Measurements from ENCODE around the gene YIPF1.
"Not testable (repeated sequence)": the region's sequence is repeated elsewhere in the genome, so short reads cannot be mapped to it uniquely, and the experiment has no call there.

YIPF1 gene

GRCh38 chr1:53894644-53895043 is 5.0 kb upstream of the YIPF1 start:
- DNase-seq = no peak

DNA sequence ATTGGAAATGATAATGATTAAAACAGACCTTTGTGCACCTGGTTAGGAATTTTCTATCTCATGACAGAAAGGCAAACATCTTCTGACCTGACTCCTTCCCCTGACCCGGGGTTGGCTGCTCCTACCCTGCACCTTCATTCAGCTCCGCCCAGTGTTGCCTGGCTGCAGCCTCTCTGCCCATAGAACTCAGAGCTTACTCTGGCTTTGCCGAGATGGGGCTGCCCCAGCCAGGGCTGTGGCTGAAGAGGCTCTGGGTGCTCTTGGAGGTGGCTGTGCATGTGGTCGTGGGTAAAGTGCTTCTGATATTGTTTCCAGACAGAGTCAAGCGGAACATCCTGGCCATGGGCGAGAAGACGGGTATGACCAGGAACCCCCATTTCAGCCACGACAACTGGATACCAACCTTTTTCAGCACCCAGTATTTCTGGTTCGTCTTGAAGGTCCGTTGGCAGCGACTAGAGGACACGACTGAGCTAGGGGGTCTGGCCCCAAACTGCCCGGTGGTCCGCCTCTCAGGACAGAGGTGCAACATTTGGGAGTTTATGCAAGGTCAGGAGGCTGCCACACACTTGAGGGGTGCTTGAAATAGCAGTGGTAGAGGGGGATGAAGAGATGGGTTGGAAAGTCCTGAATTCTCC is 4.5 kb upstream of the YIPF1 start, which contains the start of gene DIO1:
Gene DIO1 (plus strand): TSS at position 189 of the 638 bp plus-strand sequence. CDS start 24 bp downstream, at position 213.
- no peak for DNase-seq

DNA sequence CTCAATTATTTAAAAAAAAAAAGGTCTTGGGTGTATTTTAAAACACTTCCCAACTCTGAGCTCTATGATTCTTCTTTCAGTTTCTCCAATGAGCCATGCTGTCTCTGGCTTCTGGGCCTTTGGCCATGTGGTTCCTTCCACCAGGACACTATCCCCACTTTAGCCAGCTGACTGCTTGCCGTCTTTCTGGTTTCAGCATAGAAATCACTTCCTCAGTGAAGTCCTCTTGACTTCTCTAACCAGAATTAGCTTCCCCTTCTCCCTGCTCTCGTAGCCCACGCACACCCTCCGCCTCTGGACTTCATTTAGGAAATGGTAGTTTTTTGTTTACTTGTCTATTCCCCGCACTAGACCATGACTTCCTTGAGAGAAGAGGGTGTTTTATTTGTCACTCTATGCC is 3.3 kb upstream of the YIPF1 start:
- DNase-seq = no peak

DNA sequence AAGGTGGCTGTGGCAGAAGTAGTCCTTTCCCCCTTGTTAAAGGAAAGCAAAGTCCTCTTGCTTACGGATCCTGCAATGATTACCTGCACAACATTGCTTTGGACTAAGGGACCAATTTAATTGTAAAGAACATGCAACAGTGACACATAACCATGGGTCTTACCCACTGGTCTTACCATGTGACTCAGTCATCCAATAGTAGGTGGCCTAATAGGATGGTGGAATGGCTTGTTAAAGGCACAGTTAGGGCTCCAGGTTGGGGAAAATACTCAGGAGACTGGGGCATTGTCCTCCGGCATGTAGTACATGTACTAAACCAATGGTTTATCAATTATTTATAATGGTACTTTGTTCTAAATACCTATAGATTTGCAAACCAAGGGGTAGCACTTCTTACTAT is 2.1 kb upstream of the YIPF1 start:
- DNase-seq = no peak

DNA sequence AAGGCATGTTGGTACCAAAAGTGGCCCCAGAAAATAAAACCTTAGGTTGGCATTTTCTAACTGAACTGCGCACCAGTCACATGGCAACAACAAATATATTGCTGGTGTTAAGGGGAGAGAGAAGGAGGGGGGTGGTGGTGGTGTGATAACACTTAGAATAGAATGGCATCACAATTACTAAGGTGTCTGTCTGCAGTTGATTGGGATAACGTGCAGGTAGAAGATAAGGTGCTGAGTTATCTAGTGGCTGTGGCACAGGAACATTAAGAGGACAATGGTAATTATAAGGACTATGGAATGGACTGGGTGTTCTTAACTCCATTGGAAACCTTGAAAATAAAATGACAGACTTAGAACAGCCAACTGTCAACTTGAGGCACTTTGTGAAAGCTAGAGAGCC is 1.4 kb upstream of the YIPF1 start:
- DNase-seq = no peak

DNA sequence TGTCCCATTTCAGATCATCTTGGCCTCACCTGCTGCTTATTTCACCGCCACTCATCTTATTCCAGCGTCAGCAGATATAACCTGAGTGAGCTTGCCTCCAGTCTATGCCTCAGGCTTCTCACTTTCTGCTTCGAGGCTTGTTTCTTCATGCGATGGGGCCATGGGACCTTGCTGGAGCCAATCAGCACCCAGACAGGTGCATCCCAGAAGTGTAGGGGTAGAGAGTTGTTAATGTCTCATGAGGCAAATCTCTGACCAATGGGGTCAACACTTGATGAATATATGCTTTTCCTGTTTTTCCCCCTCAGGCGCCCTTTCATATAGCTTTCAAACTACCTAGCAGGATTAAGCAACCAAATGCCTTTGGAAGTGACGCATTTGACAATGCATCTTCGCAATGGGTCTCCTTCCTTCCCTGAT is 935 bp upstream of the YIPF1 start:
- peak in 1 of 5 experiments; percentile 29 for DNase-seq

DNA sequence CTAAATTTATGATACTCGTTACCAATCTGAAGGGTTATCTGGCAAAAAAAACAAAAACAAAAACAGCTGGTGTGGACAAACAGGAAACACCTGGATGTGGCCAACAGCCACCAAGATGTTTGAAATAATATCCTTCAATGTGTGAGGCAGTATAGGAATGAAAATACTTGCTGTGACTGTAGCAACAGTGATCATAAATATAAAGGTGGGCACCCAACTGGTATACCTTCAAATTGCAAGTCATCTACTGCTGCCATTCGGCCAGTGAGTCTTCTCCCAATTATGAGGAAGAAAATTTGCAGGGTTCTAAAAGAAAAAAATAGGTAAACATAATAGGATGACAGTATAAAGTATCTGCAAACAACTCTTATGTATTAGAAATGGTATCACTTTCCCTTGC is 916 bp downstream of the YIPF1 start:
- peak in 1 of 5 experiments; percentile 8 for DNase-seq

DNA sequence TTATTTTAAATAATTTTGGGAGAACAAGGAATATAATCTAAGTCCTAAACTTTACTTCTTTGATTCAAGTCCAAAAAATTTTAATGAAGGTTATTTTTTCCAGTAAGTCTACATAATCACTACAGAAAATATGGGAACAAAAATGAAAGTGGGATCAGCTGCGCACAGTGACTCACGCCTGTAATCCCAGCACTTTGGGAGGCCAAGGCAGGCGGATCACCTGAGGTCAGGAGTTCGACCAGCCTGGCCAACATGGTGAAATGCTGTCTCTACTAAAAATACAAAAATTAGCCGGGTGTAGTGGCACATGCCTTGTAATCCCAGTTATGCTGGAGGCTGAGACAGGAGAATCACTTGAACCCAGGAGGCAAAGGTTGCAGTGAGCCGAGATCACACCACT is 6.0 kb downstream of the YIPF1 start:
- not testable (repeated sequence) for DNase-seq

GRCh38 chr1:53881853-53882252 is 7.7 kb downstream of the YIPF1 start:
- not testable (repeated sequence) for DNase-seq

- DNase-seq = peak in 1 of 5 experiments; percentile 58
Measured at GRCh38 chr1:53878492-53879105, 11.0 kb downstream of the YIPF1 start.

GRCh38 chr1:53875150-53875549 is 14.4 kb downstream of the YIPF1 start:
- DNase-seq = not testable (repeated sequence)

- no peak for DNase-seq
Measured at GRCh38 chr1:53871773-53872484, 17.7 kb downstream of the YIPF1 start.

DNA sequence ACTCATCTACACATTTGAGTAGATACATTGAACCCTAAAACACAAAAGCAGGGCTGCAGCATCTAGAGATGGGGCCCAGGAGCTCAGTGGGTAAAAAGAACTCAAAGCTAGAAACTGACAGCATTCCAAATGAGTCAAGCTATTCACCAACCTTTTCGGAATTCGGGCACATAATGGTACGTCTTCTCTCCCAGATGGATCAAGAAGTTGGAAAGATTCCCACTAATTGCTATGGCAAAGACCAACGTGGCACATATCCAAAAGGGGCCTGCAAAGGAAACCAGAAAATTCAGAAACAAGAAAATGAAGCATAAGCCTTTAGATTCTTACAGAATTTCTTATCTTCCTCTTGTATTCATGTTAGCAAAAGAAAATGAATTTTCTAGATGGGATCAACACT is 18.4 kb downstream of the YIPF1 start:
- DNase-seq = no peak

DNA sequence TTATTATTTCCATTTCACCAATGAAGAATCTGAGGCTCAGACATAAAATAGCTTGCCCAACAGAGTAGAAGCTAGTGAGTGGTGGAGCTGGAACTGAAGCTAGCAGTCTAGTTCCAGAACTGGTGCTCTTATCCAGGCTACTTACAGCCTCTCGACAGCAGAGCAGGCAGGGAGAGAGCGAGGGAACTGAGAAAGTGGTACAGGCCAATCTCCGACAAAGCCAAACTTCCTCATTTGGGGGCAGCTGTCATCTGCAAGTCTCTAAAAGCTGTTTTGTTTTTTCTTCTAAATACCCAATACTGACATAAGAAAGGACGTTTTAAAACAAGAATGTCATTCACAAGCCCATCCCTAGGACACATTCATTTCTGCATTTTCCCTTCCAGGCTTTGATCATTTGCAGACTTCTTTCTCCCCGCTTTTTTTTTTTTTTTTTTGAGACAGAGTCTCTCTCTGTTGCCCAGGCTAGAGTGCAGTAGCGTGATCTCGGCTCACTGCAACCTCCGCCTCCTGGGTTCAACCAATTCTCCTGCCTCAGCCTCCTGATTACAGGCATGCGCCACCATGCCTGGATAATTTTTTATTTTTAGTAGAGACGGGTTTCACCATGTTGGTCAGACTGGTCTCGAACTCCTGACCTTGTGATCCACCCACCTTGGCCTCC is 20.0 kb downstream of the YIPF1 start:
- DNase-seq = no peak

DNA sequence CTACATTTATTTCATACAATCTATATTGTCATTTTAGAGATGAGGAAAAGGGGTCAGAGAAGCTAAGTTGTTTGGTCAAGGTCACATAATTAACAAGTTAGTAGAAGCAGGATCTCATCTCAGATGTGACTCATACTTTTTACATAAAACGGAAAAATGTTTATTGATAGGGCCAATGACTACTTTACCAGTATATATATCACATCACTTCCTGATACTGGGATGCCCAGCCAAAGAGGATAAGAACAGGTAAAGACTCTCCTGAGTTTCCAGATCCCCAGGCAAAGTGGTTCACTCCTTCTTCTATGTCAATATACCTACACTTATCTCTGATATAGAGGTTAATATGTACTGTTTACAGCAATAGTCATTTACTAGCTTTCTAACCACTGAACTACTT is 21.0 kb downstream of the YIPF1 start:
- DNase-seq = no peak

GRCh38 chr1:53862507-53862906 is 27.1 kb downstream of the YIPF1 start:
- DNase-seq = no peak

DNA sequence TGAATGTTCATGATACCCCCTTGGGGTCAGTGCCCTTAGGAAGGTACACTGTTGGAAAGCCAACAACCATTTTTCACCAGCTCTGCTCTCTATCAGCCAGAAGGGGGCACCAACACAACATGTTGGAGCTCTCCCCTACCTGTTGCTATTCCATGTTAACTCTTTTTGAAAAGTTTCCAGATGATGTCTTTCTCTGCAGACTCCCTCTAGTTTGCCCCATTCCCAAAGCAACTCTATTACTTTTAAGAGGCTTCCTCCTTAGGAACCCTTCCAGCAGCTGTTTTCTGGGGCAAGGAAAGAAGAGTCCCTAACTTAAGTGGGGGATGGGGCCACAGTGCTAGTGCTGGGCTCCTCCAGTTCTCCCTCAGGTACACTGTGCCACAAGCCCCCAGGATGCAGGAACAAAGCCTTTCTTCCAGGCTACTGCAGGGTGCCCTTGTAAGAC is 28.6 kb downstream of the YIPF1 start:
- DNase-seq = peak in 4 of 5 experiments; percentile 14 to 60 (median 22)

- DNase-seq = no peak
Measured at GRCh38 chr1:53851571-53852285, 37.9 kb downstream of the YIPF1 start.

GRCh38 chr1:53850082-53850673 is 39.4 kb downstream of the YIPF1 start:
- DNase-seq = no peak

GRCh38 chr1:53847980-53848379 is 41.6 kb downstream of the YIPF1 start:
- DNase-seq = no peak

DNA sequence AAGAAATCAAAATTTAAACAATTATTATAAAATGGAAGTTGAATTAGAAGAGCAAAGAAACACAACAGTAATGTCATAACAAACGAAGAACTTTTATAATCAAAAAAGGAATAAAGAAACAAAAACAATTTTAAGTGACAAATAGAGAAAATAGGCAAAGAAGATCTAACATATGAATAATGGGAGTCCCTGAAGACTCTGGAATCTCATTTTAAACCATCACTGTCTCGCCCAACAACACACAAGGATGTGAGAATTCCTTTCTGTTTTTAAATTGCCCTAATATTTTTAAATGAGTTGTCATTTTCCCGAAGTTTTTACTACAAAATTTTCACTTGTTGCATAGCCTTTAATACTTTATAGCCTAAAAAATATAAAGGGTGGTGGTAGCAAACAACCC is 47.2 kb downstream of the YIPF1 start:
- no peak for DNase-seq

- no peak for DNase-seq
Measured at GRCh38 chr1:53838654-53838974, 51.0 kb downstream of the YIPF1 start.
